SK-N-SH treated with all-trans-retinoic acid at 6 μM for 48 hours (cell line): ENCODE measurements around the gene GPR37L1.

Source experiments
- ARNTL ChIP-seq: fragments of 450-650 bp; formaldehyde crosslinking; IDR thresholded peaks from 2 replicates; pipeline ENCODE4 v1.5.0; 2020; ENCODE audit warnings: low read depth, mild to moderate bottlenecking, moderate library complexity, borderline replicate concordance
- ESRRG ChIP-seq: fragments of 250-450 bp; sonication (Bioruptor Pico); IDR thresholded peaks from 2 replicates; pipeline ENCODE4 v1.6.1; 2021; ENCODE audit warnings: mild to moderate bottlenecking
- RARB ChIP-seq: fragments of 250-450 bp; sonication (Bioruptor Pico); IDR thresholded peaks from 2 replicates; pipeline ENCODE4 v1.8.0; 2021; ENCODE audit warnings: mild to moderate bottlenecking, moderate library complexity
- ZFP30 ChIP-seq: fragments of 450-650 bp; formaldehyde crosslinking; IDR thresholded peaks from 2 replicates; pipeline ENCODE4 v1.5.0; 2022; ENCODE audit warnings: mild to moderate bottlenecking, moderate library complexity
- ZNF565 ChIP-seq: fragments of 450-650 bp; formaldehyde crosslinking; conservative IDR thresholded peaks from 2 replicates; pipeline ENCODE4 v1.5.0; 2020; ENCODE audit warnings: low read depth, mild to moderate bottlenecking, moderate library complexity
- TF ChIP-seq, protein P1 (sequence below): fragments of 250-450 bp; sonication (Bioruptor Pico); IDR thresholded peaks from 2 replicates; pipeline ENCODE4 v1.5.1; 2020; ENCODE audit warnings: low read depth, mild to moderate bottlenecking, moderate library complexity
- TF ChIP-seq, protein P2 (sequence below): fragments of 250-450 bp; sonication (Bioruptor Pico); IDR thresholded peaks from 2 replicates; pipeline ENCODE4 v1.5.0; 2020; ENCODE audit warnings: mild to moderate bottlenecking, moderate library complexity
- TF ChIP-seq, protein P3 (sequence below): fragments of 250-450 bp; sonication (Bioruptor Pico); IDR thresholded peaks from 2 replicates; pipeline ENCODE4 v1.5.1; 2021; ENCODE audit warnings: mild to moderate bottlenecking, moderate library complexity

DNA sequence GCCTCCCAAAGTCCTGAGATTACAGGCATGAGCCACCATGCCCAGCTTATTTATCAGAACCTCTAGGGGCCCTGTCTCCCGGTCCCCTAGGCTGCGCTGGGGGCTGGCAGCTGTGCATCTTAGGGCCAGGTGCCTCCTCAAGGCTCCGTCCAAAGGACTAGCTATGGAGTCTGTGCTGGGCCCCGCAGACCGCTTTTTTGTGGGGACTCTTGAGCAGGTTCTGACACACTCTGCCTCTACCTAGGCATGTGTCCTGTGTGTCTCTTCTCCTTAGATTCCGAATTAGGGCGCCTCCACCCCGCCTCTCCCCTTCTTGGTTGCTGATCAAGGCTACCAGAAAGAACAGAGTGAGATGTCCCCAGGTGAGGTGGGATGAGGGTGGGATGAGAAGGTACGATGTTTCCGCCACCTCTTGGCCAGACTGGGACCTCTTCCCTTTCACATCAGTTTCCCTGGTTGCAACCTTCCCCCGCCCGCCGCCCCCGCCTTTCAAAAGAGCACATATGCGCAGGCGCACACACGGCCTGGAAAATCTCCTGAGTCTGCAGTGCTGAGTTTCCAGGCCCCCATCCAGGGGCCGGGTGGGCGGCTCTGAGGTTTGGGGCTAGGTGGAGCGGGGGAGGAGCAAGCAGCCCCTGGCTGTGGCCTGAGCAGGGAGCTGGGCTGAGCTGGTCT, 42.7 kb downstream of the GPR37L1 start:
- TF ChIP-seq ZNF565 (CRISPR knock-in tag) (no peak), ARNTL (CRISPR knock-in tag) (no peak), ZFP30 (CRISPR knock-in tag) (no peak), ESRRG (CRISPR knock-in tag) (no peak), RARB (CRISPR knock-in tag) (no peak)
- TF ChIP-seq, protein P1, sequence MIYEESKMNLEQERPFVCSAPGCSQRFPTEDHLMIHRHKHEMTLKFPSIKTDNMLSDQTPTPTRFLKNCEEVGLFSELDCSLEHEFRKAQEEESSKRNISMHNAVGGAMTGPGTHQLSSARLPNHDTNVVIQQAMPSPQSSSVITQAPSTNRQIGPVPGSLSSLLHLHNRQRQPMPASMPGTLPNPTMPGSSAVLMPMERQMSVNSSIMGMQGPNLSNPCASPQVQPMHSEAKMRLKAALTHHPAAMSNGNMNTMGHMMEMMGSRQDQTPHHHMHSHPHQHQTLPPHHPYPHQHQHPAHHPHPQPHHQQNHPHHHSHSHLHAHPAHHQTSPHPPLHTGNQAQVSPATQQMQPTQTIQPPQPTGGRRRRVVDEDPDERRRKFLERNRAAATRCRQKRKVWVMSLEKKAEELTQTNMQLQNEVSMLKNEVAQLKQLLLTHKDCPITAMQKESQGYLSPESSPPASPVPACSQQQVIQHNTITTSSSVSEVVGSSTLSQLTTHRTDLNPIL = no peak
- TF ChIP-seq, protein P2, sequence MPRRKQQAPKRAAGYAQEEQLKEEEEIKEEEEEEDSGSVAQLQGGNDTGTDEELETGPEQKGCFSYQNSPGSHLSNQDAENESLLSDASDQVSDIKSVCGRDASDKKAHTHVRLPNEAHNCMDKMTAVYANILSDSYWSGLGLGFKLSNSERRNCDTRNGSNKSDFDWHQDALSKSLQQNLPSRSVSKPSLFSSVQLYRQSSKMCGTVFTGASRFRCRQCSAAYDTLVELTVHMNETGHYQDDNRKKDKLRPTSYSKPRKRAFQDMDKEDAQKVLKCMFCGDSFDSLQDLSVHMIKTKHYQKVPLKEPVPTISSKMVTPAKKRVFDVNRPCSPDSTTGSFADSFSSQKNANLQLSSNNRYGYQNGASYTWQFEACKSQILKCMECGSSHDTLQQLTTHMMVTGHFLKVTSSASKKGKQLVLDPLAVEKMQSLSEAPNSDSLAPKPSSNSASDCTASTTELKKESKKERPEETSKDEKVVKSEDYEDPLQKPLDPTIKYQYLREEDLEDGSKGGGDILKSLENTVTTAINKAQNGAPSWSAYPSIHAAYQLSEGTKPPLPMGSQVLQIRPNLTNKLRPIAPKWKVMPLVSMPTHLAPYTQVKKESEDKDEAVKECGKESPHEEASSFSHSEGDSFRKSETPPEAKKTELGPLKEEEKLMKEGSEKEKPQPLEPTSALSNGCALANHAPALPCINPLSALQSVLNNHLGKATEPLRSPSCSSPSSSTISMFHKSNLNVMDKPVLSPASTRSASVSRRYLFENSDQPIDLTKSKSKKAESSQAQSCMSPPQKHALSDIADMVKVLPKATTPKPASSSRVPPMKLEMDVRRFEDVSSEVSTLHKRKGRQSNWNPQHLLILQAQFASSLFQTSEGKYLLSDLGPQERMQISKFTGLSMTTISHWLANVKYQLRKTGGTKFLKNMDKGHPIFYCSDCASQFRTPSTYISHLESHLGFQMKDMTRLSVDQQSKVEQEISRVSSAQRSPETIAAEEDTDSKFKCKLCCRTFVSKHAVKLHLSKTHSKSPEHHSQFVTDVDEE = no peak
- TF ChIP-seq, protein P3, sequence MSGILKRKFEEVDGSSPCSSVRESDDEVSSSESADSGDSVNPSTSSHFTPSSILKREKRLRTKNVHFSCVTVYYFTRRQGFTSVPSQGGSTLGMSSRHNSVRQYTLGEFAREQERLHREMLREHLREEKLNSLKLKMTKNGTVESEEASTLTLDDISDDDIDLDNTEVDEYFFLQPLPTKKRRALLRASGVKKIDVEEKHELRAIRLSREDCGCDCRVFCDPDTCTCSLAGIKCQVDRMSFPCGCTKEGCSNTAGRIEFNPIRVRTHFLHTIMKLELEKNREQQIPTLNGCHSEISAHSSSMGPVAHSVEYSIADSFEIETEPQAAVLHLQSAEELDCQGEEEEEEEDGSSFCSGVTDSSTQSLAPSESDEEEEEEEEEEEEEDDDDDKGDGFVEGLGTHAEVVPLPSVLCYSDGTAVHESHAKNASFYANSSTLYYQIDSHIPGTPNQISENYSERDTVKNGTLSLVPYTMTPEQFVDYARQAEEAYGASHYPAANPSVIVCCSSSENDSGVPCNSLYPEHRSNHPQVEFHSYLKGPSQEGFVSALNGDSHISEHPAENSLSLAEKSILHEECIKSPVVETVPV = no peak
